GM20431 (cell line): ENCODE data around the gene KCNIP2.

ENCODE experiments used
- in situ Hi-C: fragments of 300-500 bp; cut with MseI, MboI; formaldehyde crosslinking; loops from one replicate; pipeline ENCODE4 v1.15.0; 2020; ENCODE audit warnings: low sequenced_read_pairs; ENCODE audit not compliant: unreplicated experiment

The KCNIP2 gene

GRCh38 chr10:101856626-101857025 lies 13.0 kb upstream of the KCNIP2 start:
- in situ Hi-C loops: no loop called here

DNA sequence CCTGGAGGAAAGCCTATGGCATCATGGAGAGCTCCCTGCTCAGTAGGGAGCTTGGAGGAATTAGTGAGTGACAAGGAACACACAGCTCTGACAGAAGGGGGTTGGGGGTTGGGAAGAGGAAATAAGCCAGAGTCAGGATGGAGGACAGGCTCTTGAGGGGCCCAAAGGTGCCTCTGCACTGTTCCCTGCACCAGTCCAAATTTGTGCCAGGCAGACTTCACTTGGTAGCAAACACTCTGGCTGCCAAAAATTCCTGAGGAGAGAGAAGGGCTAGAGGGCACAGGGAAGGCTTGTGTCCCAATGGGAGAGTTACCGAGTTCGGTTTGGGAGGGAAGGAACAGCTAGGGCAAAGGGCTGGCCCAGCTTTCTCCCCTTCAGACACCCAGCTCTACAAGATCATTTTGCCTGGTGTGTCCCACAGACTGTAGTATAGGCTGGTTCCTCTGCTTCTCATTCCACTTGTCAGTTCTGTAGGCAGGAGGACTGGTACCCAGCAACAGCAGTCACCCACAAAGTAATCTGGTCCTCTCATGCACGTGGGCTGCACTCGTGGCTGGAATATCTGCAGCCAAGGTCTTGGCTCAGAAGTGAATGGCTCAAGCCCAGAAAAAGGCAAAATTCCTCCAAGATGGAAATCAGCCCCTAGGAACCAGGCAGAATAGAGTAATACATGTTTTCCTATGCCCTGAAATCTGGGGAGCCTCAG lies 8.0 kb upstream of the KCNIP2 start:
- in situ Hi-C loops: no loop called here

DNA sequence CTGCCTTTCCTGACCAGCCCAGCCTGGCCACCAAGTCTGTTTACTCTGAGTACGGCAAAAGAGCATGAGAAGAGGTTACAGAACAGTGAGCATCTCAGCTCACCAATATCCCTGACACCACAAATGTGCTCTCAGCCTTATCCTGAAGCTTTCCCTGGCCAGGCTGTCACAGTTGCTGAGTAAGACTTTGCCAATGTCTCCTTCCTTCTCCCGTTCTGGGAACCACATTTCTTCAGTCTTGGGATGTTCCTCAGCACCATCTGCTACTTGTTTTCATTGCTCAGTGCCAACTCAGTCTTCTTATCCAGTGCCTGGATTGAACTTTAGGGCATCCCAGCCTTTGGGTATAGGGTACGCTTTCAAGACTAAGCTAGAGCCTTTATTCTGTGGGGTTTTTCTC lies 7.1 kb upstream of the KCNIP2 start:
- in situ Hi-C loops: no loop called here

- in situ Hi-C loops: no loop called here
Observed at GRCh38 chr10:101848894-101849351, 5.3 kb upstream of the KCNIP2 start.

DNA sequence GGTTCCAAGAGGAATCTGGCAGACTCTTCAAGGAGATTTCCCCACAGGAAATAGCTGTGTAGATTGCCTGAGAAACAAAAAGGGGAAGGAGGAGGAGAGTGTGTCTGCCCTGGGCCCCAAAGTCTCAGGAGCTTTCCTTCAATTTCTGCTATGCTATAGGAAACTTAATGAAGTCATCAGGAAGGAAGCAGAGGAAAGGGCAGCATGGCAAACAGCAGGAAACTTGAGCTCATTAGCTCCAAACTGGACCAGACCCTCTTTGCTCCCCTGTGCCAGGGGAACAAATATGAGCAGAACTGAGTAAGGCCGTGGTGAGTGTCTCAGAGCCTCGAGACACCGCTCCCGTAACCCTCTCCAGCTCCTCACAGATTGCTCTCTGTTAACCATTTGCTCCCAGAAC lies 4.8 kb upstream of the KCNIP2 start:
- in situ Hi-C loops: no loop called here

DNA sequence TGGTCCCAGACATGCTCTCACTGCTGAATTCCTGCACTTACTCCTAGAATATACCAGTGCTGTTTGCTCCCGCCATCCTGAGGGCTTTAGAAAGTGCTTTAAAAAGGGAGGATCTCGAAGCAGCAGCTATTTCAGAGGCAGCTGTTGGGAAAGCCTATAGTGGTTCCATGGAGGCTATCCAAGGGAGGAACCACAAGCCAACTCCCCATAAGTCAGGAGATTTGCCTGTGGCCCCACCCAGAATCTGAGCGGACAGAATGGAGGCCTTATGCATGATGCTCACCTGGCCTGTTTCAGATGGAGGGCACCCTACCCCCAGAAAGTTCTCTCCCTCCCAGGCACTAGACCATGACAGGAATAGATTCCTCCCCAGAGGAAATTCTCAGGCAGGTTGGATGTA lies 2.3 kb upstream of the KCNIP2 start:
- in situ Hi-C loops: no loop called here

- in situ Hi-C loops: no loop called here
Observed at GRCh38 chr10:101841826-101842225, 1.8 kb downstream of the KCNIP2 start.

GRCh38 chr10:101840741-101841453 lies 2.7 kb downstream of the KCNIP2 start:
- in situ Hi-C loops: no loop called here

- in situ Hi-C loops: no loop called here
Observed at GRCh38 chr10:101840102-101840684, 3.4 kb downstream of the KCNIP2 start.

- in situ Hi-C loops: loop anchor here (10.0 kb wide), 1 partner anchor 175 kb away; no protein-coding TSS in a partner anchor
Observed at GRCh38 chr10:101839416-101840063, 4.1 kb downstream of the KCNIP2 start.

- in situ Hi-C loops: loop anchor here (10.0 kb wide), 1 partner anchor 176 kb away; no protein-coding TSS in a partner anchor
Observed at GRCh38 chr10:101839002-101839401, 4.6 kb downstream of the KCNIP2 start.

DNA sequence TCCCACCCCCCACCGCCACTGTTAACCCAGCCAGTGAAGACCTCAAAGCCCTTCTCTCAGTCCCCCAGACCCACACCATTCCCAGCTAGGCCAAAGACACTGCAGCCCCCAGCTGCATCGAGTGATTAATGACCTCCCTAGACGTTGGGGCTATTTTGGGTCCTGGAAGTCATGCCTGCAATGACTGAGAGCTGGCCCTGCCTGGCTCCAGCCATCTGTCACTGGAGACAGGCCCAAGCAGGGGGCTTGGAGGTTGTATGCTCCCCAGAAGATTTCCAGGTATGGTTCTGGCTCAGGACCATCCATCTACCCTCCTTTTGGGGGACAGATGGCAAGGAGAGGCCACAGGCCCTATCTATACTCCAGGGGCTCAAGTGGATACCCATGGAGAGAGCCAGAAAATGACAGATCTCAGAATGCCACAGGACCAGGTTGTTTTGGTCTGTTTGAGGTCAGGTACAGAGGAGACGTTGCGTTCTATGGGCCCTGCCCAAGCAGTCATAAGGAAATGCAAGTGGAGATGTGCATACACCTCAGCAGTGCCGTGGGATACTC lies 5.1 kb downstream of the KCNIP2 start:
- in situ Hi-C loops: loop anchor here (10.0 kb wide), 1 partner anchor 176 kb away; no protein-coding TSS in a partner anchor

DNA sequence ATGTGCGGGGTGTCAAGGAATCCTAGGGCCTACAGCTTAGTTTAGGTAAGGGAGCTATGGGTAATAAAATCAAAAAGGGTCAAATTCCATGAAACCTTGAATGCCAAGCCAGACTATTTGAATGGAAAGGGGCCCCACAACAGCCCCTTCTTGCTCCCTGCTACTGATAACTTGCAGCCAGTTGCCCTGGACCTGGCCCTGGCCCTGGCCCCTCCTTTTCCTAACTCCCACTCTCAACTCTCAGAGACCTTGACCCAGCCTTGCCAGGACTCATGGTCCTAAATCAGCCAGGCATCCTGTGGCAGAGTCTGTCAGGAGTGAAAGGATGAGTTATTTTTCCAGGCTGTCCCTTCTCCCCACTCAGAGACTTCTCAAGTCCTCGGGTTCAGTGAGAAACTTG lies 5.9 kb downstream of the KCNIP2 start:
- in situ Hi-C loops: loop anchor here (10.0 kb wide), 1 partner anchor 177 kb away; no protein-coding TSS in a partner anchor

DNA sequence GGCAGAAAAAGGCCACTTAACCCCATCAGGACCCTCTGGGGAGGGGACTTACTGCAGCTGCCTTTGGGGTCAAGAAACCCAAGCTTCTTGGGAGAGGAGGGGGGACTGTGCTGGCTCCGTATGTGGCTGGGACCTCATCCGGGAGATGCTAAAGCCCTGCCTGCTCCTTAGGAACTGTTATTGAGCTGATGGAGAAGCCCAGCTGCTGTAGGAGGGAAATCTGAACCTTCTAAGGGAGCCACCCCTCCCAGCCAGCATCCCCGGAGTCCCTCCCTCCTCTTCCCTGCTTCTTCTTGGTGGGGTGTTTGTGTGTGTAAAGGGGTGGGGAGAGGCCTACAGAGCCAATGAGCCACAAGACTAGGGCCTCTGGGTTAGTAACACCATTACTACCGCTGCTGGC lies 8.2 kb downstream of the KCNIP2 start:
- in situ Hi-C loops: loop anchor here (10.0 kb wide), 1 partner anchor 179 kb away; no protein-coding TSS in a partner anchor

GRCh38 chr10:101834341-101834740 lies 9.3 kb downstream of the KCNIP2 start:
- in situ Hi-C loops: loop anchor here (10.0 kb wide), 1 partner anchor 180 kb away; no protein-coding TSS in a partner anchor

DNA sequence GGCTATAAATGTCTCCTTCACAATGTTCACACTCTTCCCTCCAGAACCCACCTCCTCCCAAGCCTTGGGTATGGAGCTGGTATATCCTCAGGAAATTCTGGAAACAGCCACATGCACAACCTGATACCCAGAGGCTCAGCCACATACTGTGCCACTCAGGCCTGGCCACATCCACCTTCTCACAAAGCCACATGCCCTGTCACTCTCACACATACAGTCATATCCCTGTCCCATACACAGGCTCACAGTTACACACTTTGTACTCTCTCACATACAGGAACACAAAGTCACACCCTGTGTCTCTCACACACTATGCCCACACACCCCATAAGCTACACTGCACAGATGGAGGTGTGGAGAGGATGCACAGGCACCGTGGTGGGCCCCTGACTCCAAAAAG lies 10.1 kb downstream of the KCNIP2 start:
- in situ Hi-C loops: loop anchor here (10.0 kb wide), 1 partner anchor 181 kb away; no protein-coding TSS in a partner anchor

- in situ Hi-C loops: loop anchor here (10.0 kb wide), 1 partner anchor 182 kb away; no protein-coding TSS in a partner anchor
Observed at GRCh38 chr10:101832325-101832771, 11.3 kb downstream of the KCNIP2 start.

DNA sequence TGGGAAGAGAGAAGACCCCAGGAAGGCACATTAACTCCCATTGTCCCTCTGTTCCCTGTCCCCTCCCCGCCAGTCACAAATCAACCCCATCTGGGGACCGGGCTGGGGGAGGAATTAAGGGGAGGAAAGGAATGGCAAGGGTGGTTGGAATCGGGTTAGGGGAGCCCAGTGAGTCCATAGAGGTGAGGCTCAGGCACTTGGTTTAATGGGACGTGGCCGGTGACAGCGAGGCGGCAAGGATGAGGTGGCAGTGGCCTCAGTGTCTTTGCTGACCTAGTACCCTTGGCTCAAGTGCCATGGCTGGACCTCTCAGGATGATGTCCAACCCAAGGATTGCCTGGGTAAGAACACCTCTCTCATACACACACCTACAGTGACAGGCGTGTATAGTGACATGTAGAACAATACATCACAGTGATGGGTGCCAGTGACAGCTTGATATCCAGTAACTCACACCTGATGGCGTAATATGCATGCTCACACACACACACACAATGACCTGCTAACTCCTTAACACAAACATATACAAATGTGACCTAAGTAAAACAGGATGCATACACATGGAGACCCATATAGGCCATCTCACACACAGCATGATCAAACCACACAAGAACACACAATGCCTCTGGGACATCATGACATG lies 12.3 kb downstream of the KCNIP2 start:
- in situ Hi-C loops: loop anchor here (10.0 kb wide), 1 partner anchor 184 kb away; no protein-coding TSS in a partner anchor
